AG04450 (cell line): ENCODE measurements around the gene C9orf72. TPM values are rescaled to one million over a fixed set of nuclear protein-coding genes. Genes with fewer than 3 reads are reported as not detected.

Source experiments
- CTCF ChIA-PET: fragments of 300-600, 350-600 bp; formaldehyde crosslinking; extraction: SDS; loops from one replicate; lab custom pipeline; 2022; ENCODE audit warnings: antibody characterized with exemption, inconsistent platforms; lab: Charles Lee
- POLR2A ChIA-PET: fragments of 350-600 bp; formaldehyde crosslinking; extraction: SDS; loops from one replicate; lab custom pipeline; 2021; ENCODE audit warnings: antibody characterized with exemption, inconsistent platforms; lab: Yijun Ruan, JAX
- DNase-seq: peaks from one replicate; pipeline ENCODE4 v3.0.0-alpha.2; 2011; ENCODE audit warnings: low read depth, low spot score
- H3K27ac ChIP-seq: one replicate; pipeline ENCODE4 v1.5.1; 2012; ENCODE audit warnings: low read depth, low read length, control low read depth
- H3K27me3 ChIP-seq: one replicate; pipeline ENCODE4 v1.6.0; 2012; ENCODE audit warnings: low read length; ENCODE audit not compliant: control insufficient read depth, insufficient read depth
- H3K4me3 ChIP-seq: 2 replicates; pipeline ENCODE4 v1.5.1; 2011; ENCODE audit warnings: mild to moderate bottlenecking, low read depth, low read length, control low read depth
- H3K9me3 ChIP-seq: 2 replicates; pipeline ENCODE4 v1.5.1; 2012; ENCODE audit warnings: low read length; ENCODE audit not compliant: control insufficient read depth, insufficient read depth
- polyA plus RNA-seq: library from polyadenylated mRNA; depleted of rRNA; stranded (reverse); fragments of >200 nt; gene quantifications from 2 replicates; pipeline ENCODE4 v1.2.3, GENCODE V29; 2011
- TF ChIP-seq, protein P1 (sequence below): IDR thresholded peaks from 2 replicates; pipeline ENCODE4 v1.5.1; 2011; ENCODE audit warnings: low read depth, low read length, control low read depth, inconsistent platforms

Gene C9orf72
- polyA plus RNA-seq, 1 experiment: 4.6 TPM

DNA sequence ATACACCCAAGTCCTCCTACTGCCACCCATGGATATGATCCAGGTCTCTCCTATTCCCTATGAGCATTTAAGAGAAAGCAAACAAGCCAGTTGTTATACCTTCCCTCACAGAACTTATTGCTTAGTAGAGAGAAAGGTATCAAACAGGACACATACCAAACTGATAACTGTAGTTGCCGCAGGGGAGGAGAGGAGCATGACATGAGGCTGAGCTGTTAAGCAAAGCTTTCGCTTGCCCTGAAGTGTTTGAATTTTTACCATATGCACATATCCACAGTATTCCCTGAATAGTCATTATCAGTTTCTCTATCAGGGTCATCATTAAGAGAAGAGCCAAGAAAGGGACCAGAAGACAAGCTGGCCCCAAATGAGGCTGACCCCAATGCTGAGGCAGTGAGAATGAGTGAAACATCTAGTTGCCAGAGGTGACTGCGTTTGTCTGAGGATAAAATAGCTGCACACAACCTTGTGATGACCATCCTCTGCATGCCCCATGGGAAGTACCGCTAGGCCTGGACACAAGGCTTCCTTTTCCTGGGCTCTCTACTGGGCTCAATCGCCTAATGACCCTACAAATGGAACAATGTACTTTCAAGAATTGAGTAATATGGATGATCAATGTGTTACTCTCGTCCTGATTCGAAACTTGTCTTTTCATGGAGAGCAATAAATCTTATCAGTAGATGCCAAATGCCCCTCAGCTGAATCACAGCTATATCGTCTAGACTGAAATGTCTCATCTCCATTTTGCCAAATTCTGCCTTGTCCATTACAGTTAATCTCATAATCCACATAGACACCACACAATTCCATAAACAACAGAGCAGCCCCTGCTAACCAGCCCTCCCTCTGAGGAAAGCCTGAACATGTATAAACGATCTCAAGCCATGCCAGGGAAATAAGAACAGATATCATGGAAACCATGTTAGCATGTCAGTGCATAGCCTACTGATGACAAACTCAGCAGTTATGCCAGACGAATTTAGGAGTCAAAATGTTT is 53.5 kb downstream of the C9orf72 start:
- Histone ChIP-seq H3K9me3 (no peaks in the 10 kb centered on the region), H3K27me3 (peaks cover 2% of the 10 kb centered on the region), H3K27ac (no peak overlapping the region), H3K4me3 (no peak overlapping the region)
- ChIA-PET POLR2A (no interaction called here), CTCF (no interaction called here)
- TF ChIP-seq, protein P1, sequence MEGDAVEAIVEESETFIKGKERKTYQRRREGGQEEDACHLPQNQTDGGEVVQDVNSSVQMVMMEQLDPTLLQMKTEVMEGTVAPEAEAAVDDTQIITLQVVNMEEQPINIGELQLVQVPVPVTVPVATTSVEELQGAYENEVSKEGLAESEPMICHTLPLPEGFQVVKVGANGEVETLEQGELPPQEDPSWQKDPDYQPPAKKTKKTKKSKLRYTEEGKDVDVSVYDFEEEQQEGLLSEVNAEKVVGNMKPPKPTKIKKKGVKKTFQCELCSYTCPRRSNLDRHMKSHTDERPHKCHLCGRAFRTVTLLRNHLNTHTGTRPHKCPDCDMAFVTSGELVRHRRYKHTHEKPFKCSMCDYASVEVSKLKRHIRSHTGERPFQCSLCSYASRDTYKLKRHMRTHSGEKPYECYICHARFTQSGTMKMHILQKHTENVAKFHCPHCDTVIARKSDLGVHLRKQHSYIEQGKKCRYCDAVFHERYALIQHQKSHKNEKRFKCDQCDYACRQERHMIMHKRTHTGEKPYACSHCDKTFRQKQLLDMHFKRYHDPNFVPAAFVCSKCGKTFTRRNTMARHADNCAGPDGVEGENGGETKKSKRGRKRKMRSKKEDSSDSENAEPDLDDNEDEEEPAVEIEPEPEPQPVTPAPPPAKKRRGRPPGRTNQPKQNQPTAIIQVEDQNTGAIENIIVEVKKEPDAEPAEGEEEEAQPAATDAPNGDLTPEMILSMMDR: no peak
- no peak for DNase-seq

DNA sequence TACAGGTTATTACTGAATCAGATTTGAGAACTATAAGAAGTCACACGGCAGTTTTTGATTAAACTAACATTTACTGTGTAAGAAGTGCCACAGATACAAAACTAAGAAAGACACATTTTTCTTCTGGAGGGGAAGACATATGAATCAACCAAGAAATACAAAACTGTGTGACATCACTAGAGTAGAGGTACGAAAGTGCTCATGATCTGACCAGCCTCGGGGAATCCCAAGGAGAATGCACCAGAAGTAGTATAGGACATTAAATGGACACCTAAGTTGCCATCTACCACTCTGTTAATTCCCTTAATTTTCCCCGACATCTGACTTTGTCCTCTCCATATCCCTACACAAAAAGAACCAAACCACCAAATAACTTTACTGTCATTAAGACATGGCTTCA is 54.5 kb downstream of the C9orf72 start:
- ChIA-PET CTCF (no interaction called here), POLR2A (no interaction called here)
- no peak for DNase-seq
- Histone ChIP-seq H3K9me3 (no peaks in the 10 kb centered on the region), H3K4me3 (no peak overlapping the region), H3K27ac (no peak overlapping the region), H3K27me3 (peaks cover 2% of the 10 kb centered on the region)
- TF ChIP-seq, protein P1: no peak

DNA sequence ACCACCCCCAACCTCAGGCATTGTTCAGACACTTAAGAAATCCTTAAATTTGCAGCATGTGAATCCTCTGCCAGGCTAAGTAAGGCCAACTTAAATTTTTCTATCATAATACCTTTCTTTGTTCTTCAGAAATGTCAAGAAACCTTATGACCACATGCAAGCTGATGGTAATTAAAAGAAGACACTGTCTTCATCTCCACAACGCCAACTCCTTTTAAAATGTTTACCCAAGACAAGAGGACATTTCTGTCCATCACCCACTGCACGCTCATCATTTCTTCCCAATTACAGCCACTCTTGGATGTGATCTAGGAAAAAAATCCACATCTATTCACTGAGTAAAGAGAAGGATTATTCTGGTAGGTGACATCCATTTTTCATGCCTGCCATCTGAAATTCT is 55.3 kb downstream of the C9orf72 start:
- Histone ChIP-seq H3K27ac (no peak overlapping the region), H3K4me3 (no peak overlapping the region), H3K27me3 (peaks cover 2% of the 10 kb centered on the region), H3K9me3 (no peaks in the 10 kb centered on the region)
- TF ChIP-seq, protein P1: no peak
- POLR2A ChIA-PET: no interaction called here
- DNase-seq: no peak
- CTCF ChIA-PET: interaction anchor here (0.6 kb wide), 1 partner anchor 12 kb away, joined by 4 read pairs; the partner anchor contains the start of gene MOB3B

DNA sequence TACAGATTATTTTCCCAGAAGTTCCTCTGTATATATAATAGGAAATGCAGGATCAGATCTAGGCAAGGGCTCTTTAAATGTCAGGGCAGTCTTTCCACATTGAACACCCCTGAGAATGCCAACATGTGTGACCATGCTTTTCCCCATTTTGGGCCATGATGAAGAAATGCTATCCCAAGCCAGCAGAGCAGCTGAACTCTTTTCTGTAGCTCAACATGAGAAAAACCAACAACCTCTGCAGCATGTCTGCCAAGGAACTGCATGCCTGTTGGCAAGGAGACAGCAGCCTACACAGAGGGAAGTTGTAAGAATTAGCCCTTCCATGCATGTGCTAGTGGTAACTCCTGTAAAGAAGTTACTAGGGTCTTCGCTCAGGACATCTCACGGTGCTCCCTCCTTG is 58.7 kb downstream of the C9orf72 start:
- H3K27me3 ChIP-seq: peaks cover 2% of the 10 kb centered on the region
- ChIA-PET POLR2A (no interaction called here), CTCF (interaction anchor here (0.8 to 1.0 kb wide), 2 partner anchors 16 to 33 kb away, joined by 3 to 6 read pairs; no protein-coding TSS in a partner anchor)
- no peak overlapping the region for H3K4me3 ChIP-seq
- no peaks in the 10 kb centered on the region for H3K9me3 ChIP-seq
- TF ChIP-seq, protein P1: no peak
- H3K27ac ChIP-seq: no peak overlapping the region
- no peak for DNase-seq

DNA sequence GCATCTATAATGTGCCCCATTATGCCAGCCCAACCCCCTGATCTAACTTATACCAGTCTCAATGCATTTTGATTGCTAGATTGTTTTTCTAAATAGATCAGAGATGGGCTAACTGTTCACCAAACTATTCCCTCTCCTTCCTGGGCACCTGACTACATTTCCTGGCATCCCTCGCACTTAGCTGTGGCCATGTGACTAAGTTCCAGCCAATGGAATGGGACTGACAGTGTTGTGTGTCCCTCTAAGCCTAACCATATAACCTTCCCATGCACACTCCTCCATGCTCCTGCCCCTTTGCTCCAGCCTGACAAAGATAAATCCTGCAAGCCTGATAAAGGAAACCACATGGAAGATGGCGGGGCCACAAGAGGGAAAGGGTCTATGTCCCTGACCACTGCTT is 61.5 kb downstream of the C9orf72 start:
- no peak for DNase-seq
- H3K9me3 ChIP-seq: no peaks in the 10 kb centered on the region
- TF ChIP-seq, protein P1: no peak
- ChIA-PET CTCF (interaction anchor here (1.2 kb wide), 1 partner anchor 24 kb away, joined by 3 read pairs; no protein-coding TSS in a partner anchor), POLR2A (no interaction called here)
- H3K27ac ChIP-seq: no peak overlapping the region
- no peak overlapping the region for H3K4me3 ChIP-seq
- no peaks in the 10 kb centered on the region for H3K27me3 ChIP-seq
